ENCODE measurements around the gene MPHOSPH8.
A peak's percentile ranks its signal among the peaks of the same experiment; 100 is the strongest.

Gene MPHOSPH8

DNA sequence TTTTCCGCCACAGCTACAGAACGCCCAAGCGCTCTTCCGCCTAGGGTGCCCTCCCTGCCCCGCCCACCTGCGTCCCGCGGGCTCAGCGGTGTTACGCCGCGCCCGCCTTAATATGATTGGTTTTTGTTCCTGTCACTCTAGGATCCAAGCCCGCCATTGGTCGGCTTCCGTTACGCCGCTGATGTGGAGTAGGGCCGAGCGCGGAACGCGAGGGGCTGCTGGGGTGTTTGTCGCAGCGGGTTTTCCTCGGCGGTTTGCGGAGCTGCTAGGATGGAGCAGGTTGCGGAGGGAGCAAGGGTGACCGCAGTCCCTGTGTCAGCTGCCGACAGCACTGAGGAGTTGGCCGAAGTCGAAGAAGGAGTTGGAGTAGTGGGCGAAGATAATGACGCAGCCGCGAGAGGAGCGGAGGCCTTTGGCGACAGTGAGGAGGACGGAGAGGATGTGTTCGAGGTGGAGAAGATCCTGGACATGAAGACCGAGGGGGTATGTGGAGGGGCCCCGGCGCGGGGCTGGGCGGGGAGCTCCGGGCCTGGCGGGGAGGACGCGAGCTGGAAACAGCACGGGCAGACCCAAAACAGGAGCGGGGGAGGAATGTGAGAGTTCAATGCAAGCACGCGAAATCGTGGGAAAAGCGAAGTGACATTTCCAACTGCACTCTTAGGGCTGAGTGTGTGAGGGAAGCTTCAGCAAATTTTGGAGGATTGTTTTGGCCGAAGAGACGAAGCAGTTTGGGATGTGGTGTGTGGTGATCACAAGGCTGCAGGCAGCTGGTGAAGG, at the start of gene MPHOSPH8:
MPHOSPH8 (plus strand) TSS at position 181 of the 777 bp plus-strand sequence; CDS start at position 271, 90 bp downstream.
- DNase-seq (ENCODE audit: low read depth) = peak; percentile 72

GRCh38 chr13:19586904-19587634, 46.4 kb upstream of the MPHOSPH8 start:
- DNase-seq (ENCODE audit: low read depth) = peak; percentile 35

DNA sequence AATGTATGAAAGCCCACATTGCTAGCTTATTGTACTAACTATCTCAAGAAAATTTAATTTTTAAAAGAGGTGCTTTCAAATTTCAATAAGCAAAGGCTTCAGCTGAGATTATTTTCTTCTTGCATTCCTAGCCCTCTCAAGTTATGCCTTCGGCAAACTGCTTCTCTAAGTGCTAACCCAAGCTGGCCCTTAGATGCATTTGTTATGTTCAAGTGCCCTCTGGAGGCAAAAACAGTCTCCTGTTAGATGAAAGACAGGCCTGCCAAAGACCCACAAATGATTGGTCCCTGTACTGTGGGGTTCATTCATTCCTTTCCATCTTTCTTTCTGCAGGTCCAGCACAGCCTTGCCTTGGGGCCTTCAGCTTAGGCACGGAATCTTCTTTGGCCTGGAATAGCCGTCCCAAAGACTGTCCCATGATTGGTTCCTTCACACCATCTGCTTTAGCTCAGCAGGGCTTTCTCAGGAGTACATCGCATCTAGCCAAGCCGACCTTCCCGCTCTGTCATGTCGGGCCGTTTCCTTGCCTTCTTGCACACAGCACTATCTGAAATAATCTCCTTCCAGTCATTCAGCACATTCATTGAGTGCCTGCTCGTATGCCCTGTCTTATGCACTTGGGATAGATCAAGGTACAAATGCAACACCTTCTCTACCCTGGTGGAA, 45.7 kb upstream of the MPHOSPH8 start:
- no peak for DNase-seq (ENCODE audit: low read depth)

GRCh38 chr13:19589312-19589711, 44.1 kb upstream of the MPHOSPH8 start:
- DNase-seq (ENCODE audit: low read depth) = no peak

DNA sequence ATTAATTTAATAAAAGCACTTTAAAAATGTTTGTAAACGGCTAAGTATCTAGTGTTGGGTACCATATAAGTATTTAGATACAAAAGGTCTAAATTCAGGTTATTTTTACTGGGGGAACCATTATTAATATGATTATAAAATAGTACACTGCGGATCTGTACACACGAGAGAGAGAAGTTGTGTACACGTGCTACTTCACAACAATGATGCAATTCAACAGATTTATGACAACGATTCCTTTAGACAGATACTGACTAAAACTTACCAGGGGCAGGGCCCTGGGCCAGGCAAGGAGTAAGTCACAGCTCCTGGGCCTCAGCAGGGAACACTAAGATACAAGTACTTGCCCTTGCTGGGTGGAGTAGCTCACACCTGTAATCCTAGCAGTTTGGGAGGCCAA, 43.0 kb upstream of the MPHOSPH8 start:
- no peak for DNase-seq (ENCODE audit: low read depth)

- no peak for DNase-seq (ENCODE audit: low read depth)
Measured at GRCh38 chr13:19591864-19592263, 41.6 kb upstream of the MPHOSPH8 start.

- DNase-seq (ENCODE audit: low read depth) = no peak
Measured at GRCh38 chr13:19592657-19593180, 40.7 kb upstream of the MPHOSPH8 start.

GRCh38 chr13:19596086-19596485, 37.4 kb upstream of the MPHOSPH8 start:
- DNase-seq (ENCODE audit: low read depth) = no peak

DNA sequence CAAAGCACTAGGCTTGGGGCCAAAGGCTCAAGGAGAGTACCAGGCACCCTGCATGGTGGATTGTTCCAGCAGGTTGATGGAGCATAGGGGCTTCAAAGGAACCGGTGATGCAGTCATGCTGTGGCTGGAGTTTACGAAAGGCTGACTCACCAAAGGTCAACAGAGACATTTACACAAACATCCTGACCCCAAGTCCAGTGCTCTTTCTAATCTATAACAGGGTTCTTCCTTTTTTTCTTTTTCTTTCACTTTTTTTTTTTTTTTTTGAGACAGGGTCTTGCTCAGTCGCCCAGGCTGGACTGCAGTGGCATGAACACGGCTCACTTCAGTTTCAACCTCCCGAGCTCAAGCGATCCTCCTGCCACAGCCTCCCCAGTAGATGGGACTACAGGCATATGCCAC, 36.5 kb upstream of the MPHOSPH8 start:
- no peak for DNase-seq (ENCODE audit: low read depth)

DNA sequence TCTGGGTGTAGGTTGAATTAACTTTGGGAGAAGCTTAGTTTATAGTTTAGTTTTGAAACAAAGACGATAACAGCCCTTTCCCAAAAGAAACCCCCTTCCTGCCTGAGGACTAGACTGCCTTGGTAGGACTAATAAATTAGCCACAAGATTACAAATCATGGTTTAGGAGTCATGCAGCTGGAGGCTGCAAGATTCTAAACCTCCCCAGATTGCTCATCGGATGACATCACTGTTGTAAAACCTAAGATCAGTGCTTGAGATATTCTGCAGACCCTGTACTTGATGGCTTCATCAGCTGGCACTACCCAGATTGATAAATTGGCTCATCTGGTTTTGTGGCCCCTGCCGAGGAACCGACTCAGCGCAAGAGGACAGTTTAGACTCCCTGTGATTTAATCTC, 35.9 kb upstream of the MPHOSPH8 start:
- DNase-seq (ENCODE audit: low read depth) = no peak

- DNase-seq (ENCODE audit: low read depth) = peak; percentile 14
Measured at GRCh38 chr13:19601749-19602725, 31.4 kb upstream of the MPHOSPH8 start.

GRCh38 chr13:19604306-19604705, 29.2 kb upstream of the MPHOSPH8 start:
- no peak for DNase-seq (ENCODE audit: low read depth)

- no peak for DNase-seq (ENCODE audit: low read depth)
Measured at GRCh38 chr13:19605161-19605955, 28.1 kb upstream of the MPHOSPH8 start.

- DNase-seq (ENCODE audit: low read depth) = no peak
Measured at GRCh38 chr13:19606152-19606551, 27.3 kb upstream of the MPHOSPH8 start.

DNA sequence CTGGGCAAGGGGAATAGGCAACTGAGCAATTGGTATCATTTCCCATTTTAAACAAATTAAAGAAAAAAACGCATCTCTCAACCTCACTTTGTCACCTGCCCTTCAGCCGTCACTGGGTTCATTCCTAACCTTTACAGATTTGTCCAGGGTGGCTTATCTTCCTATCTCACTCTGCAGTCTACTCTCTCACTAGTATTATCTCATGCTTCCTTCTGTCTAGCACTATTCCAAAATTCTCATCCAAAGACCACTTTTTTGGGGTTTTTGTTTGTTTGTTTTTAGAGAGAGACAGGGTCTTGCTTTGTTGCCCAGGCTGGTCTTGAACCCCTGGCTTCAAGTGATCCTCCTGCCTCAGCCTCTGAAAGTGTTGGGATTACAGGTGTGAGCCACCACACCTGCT, 26.7 kb upstream of the MPHOSPH8 start:
- DNase-seq (ENCODE audit: low read depth) = no peak

DNA sequence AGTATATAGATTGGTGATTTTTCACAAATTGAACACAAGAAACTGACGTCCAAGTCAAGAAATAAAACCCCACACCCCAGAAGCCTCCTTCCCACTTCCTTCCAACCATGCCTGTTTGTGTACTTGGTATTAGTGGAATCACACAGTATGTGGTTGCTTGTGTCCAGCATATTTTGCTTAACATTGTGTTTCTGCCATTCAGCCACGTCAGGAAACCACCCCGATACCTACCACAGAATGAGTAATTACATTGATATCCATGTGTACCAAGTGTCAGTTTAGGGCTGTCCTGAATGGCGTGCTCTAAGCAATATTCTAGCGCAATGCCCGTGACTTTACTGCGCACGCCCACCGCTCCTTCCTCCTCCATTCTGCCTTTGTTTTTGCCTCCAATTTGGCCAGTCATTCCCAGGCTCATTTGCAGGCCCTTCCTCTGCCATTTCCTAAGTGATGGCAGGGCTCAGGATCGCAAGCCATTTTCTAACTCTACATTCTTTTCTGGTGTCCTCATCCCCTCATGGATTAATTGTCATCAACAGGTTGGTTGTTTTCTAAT, 25.9 kb upstream of the MPHOSPH8 start:
- no peak for DNase-seq (ENCODE audit: low read depth)

- DNase-seq (ENCODE audit: low read depth) = no peak
Measured at GRCh38 chr13:19618977-19619376, 14.5 kb upstream of the MPHOSPH8 start.

DNA sequence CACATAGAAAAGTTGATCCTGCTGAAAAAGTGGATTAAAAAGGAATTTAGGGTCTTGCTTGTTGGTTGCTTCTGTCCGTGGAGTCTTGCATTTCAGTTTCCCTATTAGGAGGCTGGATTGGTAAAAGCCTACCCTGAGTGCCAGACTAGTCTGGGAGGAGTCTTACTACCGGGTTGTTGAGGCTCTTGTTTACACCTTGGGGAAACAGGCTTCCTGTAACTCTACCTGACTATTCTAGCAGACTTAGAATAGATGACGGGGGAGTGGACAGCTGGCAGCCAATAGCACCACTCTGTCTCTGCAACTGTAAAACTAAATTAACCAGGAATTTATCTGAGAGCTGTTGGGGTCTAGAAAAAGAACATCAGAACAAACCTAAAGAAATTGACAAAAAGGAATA, 11.3 kb upstream of the MPHOSPH8 start:
- no peak for DNase-seq (ENCODE audit: low read depth)

GRCh38 chr13:19624265-19624664, 9.2 kb upstream of the MPHOSPH8 start:
- DNase-seq (ENCODE audit: low read depth) = no peak

DNA sequence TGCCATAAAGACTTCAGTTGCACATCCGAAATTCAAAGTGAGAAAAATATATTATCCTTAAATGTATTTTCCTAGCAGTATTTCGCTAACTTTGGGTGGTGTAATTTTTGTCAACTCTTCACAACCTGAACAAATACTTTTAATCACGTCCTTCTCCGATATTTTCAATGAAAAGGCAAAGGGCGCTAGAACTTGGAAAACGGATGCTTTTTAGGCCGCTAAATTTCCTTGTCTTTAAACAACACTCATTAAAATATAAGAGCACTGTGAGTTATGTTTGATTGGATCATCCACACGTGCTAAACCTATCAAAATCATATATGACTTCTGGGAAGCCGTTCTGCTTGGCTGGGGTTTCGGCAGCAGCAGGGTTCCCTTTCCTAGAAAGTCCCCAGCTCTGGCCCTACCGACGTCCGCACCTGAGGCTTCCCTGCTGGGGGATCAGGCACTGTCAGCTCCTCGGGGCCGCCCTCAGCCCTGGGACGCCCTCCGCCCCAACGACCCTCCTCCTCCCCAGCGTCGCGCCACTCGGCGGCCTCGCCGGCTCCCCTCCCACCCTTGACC, 462 bp upstream of the MPHOSPH8 start:
- no peak for DNase-seq (ENCODE audit: low read depth)
